Epithelial cell of alveolus of lung (primary cell): Measurements from ENCODE around the gene CCDC180. TPM values are rescaled to one million over a fixed set of nuclear protein-coding genes. Genes with fewer than 3 reads are reported as not detected.

Source experiments
- total RNA-seq: library from RNA; depleted of rRNA; stranded (reverse); fragments of >200 nt; gene quantifications from 2 replicates; pipeline ENCODE4 v1.2.1, GENCODE V29; 2015

Gene CCDC180
- 0.65 and 0.96 TPM in 2 replicates for total RNA-seq

DNA sequence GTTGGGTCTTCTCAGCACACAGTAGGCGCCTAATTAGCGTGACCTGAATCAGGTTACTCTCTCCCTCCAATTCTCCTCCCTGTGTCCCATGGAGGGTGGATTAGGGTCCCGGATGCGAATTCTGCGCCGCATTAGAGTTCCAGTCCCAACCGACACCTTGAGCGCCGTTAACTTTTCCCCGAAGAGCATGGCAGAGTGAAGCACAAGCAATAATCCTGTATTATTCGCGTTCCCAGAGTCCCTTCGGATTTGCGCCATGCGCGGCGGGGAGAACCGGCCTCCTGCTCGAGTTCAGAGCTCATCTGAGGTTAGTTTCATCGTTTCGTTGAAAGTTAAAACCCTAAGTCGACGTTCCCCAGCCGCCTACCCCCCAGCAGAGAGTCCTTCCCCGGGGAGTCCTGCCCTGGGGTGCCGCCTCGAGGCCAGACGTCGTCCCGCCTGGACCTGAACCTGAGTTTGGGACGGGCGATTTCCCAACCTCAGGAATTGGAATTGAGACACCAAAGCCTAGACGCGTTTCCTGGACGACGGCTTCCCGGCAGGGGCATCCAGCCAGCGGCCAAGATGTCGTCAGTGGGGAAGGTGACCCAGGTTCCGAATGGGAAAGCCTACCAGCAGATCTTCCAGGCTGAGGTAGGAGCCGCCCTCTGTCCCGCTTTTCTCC, at the start of gene CCDC180:
TSS of gene CCDC180 (plus strand) at position 160 of the 664 bp plus-strand sequence. CDS start at position 565, 405 bp downstream.

Other genes starting within 250 kb of the CCDC180 start
- gene TDRD7, start 104.4 kb downstream of the CCDC180 start, total RNA-seq = 0.80 and 4.7 TPM in 2 replicates
- 0.26 and 1.5 TPM in 2 replicates for gene TMOD1, start 194.0 kb downstream of the CCDC180 start, total RNA-seq